Measurements from ENCODE around the gene BTC.
"Not testable (repeated sequence)": the region's sequence is repeated elsewhere in the genome, so short reads cannot be mapped to it uniquely, and the experiment has no call there.

Gene BTC, protein sequence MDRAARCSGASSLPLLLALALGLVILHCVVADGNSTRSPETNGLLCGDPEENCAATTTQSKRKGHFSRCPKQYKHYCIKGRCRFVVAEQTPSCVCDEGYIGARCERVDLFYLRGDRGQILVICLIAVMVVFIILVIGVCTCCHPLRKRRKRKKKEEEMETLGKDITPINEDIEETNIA

DNA sequence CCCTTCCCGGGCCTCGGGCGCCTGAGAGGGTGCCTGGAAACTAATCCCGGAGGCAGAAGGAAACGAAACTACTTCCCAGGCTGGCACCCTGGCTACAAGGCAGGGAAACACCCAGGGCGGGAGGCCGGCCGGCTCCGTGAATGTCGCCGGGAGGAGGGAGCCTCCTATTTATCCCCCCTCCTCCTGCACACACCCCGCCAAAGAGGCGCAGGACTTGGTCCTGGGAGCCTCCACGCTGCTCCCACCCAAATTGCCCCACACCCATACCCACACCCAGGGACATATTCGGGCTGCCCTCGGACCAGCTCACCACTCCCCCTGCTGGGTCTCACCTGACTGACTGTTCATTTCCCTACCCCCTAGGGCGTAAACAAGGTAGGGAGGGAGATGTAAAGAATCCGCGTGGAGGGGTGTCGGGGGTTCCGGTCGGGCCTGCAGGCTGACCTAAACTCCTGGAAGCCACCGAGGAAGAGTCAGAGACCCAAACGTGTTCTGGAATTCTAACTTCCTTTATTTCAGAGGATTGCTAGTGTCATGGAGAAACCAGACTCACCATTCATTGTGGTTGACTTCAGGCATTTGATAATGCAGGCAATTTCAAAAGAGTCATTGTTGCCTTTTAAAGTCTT, at the start of gene BTC:
BTC (minus strand) TSS at position 142 of the 629 bp plus-strand sequence. CDS start 198 bp downstream, outside the sequence.
- no peak for DNase-seq (ENCODE audit: low read depth, low spot score)

DNA sequence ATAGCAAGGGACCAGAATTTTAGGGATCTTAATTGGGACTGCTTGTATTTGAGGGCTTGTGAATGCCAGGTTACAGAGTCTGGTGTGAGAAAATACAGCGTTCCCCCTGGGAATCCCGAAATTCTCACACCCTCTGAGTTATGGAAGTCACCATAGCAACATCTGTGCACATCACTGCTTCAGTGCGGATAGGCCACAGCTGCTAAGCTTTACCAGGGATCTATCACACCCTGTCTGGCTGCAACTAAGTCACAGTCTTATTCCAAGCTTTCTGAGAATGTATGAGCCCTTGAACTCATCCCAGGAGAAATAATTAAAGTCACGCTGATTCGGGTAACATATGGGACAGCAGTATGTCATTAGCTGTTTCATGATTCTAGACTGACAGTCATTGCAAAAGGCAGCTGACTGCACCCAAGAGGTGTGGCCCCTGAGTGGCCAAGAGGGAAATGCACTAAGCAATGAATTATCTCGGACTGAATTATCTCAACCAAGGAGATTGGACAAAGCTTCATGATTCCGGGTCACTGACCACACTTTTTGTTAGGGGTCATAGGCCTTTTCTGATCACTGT, 46.7 kb upstream of the BTC start:
- no peak for DNase-seq (ENCODE audit: low read depth, low spot score)

DNA sequence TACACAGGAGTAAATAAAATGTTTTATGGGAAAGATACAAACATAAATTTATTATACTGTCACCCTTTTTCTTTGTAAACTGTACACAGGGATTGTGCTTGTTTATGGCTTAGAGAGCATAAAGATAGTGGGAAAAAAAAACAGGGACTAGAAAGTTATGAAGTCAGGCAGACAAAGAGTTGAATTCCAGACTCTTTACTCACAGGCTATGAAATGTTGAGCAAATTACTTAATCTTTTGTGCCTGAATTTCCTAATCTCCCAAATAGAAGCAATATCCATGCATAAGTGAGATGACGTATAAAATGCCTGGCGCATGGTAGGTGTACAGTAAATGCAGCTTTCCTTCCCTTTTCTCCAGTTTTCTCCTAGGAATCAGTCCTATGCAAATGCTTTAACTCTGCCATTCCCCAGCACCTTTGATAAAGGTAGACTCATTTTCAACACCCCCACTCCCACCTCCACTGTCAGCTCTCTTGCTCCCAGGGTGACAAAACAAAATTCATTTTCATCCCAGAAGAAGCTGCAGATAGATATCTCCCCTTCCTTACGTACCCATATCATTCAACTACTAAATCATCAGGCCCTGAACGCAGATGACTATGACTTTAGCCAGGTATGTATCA, 44.5 kb upstream of the BTC start:
- DNase-seq (ENCODE audit: low read depth, low spot score), result no peak

DNA sequence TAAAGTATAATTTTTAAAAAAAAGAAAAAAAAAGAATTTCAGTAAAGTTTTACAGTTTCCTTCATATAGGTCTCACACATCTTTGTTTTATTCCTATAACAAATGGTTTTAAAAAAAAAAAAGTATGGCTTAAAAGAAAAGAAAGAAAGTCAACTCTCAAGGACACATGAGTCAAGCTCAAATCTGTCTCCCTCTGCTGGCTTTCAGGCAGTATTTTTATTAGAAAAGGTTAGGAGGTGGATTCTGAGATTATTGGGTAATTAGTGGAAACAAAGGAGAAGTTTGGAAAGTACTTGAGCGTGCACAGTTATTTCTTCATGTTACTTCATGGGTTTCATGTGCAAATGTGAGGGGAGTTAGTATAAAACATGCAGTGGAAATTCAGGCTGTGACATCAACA, 36.6 kb upstream of the BTC start:
- DNase-seq (ENCODE audit: low read depth, low spot score), result no peak

DNA sequence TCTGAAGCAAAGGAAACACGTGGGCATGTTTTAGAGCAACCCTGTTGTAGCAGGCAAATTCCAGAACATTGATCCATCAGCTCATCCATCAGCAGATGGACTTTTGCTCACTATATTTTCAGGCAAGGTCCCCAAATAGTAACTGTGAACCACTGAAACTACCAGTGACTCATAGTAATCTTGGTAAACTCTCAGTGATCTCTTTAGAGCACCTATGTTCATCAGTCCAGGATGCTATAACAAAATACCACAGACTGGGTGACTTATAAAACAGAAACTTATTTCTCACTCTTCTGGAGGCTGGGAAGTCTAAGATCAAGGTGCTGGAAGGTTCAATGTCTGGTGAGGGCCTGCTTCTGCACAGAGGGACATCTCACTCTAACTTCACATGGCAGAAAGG, 28.9 kb upstream of the BTC start:
- no peak for DNase-seq (ENCODE audit: low read depth, low spot score)

DNA sequence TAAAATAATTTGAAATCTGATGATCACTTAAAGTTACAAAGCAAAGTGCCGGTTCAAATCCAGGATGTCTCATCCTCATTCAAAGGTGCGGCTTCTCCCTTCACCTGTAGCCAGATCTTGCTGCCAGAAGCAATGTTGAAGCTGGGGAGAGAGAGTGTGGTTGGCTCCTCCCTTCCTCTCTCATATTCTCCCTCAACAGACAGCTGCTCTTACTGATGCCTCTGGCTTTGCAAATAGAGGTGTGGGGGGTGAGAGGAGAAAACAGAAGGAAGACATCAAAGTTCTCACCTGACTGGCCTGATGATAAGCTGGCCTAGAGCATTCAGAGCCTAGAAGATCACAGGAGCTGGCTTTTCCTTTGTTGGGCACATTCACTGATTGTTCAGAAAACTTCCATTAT, 28.3 kb upstream of the BTC start:
- no peak for DNase-seq (ENCODE audit: low read depth, low spot score)

DNA sequence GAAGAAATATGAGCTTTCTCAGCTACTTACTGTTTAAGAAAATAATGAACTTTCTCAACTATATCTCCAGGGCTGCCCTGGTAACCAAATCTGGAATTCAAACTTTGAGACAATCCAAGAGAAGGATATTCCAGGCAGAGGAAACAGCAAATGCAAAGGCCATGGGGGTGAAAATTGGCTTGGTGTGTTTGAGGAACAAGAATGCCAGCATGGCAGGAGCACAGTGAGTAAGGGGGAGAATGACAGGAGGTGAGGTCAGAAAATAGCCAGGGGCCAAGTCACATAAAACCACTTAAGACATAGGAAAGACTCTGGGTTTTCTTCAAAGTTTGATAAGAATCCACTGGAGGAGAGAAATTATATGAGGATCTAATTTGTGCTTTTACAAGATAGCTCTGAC, 27.2 kb upstream of the BTC start:
- DNase-seq (ENCODE audit: low read depth, low spot score), result no peak

DNA sequence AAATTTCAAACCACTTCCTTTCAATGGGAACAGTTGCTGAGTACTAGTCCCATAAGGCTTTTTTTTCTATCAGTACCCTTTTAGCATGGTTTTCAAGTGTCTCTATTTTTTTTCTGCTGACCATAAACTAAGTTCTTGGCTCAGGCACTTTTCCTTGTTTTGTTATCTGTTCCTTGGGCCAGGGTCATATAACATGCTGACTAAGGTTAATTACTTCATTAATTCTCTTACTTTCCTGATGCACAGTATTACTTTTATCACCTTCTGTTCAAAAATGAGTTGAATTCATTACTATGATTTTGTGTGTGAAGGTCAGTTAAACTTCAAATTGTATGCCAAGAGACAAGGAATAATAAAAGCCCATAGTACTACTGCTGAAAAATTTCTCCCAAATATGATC, 19.7 kb upstream of the BTC start:
- DNase-seq (ENCODE audit: low read depth, low spot score), result no peak

DNA sequence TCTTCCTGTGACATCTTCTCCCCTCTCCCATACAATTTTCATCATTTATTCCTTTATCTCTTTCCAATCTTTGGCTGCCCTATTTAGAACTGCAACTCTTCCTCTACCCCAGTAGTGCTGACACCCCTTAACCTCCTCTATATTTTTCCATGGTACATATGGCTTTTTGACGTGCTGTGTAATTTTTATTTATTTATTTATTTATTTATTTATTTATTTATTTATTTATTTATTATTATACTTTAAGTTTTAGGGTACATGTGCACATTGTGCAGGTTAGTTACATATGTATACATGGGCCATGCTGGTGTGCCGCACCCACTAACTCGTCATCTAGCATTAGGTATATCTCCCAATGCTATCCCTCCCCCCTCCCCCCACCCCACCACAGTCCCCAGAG, 17.7 kb upstream of the BTC start:
- DNase-seq (ENCODE audit: low read depth, low spot score), result not testable (repeated sequence)

DNA sequence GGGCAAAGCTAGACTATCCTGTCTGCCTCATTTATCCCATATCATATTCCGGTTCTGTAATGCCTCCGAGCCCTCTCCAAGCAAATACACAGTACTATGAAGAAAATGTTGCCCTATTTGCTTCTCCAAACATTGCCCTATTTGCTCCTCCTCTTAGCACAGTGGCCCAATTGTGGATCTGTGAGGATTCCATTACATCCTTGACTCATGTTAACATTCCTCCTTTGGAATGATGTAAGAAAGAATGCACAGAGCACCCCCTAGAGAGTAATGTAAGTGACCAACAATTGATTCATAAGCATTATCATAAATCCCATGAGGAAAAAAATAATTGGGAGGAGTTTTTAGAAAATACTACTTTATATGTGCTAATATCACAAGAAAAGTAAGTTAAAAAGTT, 11.3 kb upstream of the BTC start:
- DNase-seq (ENCODE audit: low read depth, low spot score), result no peak

DNA sequence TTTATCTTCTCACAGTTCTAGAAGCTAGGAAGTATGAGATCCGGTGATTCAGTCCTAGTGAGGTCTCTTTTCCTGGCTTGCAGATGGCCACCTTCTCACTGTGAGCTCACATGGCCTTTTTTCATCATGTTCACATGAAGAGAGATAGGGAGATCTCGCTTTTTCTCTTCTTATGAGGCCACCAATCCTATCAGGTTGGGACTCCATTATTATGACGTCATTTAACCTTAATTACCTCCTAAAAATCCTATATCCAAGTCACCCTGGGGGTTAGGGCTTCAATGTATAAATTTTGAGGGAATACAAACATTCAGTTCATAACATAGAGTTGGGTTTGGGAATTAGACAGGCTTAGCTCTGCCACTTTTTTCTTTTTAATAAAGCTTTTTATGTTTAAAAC, 6.0 kb upstream of the BTC start:
- DNase-seq (ENCODE audit: low read depth, low spot score), result no peak

DNA sequence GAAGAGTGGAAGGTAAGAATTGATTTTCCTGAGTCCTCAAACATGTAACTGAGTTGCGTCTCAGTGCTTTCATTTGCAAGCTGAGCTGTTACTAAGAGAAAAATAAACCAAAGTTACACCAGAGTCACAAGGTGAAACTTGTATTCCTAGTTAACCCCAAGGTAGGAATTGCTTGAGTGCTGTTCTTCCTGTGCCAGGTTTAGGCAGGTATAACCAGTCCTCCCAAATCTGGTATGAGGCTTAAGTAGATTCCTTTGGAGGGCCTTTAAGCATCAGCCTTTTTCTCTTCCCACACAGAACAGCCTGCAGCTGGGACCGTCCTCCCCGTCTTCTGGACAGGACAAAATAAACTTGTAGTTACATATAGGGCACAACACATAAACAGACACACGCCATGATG, 2.3 kb upstream of the BTC start:
- DNase-seq (ENCODE audit: low read depth, low spot score), result no peak

DNA sequence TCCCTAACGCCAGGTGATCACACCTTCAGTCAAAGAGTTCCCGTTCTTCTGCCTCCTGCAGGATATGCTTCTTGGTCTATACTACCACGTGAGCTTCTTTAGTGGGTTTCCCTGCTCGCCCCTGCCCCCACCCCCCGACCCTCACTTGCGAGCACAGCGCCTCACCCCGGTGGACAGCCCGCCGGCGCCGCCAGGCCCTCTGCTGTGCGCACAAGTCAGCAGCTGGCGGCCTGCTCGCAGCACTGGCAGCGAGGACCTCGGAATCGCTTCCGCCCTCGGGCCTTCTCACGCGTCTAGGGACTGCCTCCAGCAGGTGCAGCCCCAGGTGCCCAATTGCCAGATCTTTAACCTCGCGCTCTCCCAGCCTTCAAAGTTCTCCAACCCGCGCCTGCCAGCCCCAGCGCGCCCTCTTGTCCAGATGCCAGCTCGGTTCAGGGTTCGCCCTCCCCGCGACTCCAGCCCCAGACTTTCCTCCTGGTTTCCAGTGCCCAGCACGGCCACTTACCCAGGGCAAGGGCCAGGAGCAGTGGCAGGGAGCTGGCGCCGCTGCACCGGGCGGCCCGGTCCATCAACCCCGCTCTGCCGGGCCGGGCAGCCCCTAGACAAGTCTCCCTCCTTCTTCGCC, 454 bp downstream of the BTC start:
- no peak for DNase-seq (ENCODE audit: low read depth, low spot score)

DNA sequence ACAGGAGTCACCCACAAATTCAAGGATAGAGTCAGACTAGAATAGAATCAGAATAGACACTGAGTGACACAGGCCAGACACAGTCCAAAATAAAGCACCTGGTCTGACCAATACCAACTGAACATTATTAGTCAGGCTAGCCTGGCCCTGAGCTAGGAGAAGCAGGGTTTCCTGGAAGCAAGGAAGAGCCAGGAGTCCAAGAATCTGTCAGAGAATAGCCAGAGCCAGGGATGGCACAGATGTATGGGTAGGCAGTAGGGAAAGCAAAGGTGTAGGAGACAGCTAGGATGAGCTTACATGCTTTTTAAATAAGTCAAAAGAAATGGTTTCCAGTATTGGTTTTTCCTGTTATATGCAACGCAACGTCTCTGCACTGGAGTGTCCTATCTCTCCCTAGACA, 3.7 kb downstream of the BTC start:
- no peak for DNase-seq (ENCODE audit: low read depth, low spot score)

DNA sequence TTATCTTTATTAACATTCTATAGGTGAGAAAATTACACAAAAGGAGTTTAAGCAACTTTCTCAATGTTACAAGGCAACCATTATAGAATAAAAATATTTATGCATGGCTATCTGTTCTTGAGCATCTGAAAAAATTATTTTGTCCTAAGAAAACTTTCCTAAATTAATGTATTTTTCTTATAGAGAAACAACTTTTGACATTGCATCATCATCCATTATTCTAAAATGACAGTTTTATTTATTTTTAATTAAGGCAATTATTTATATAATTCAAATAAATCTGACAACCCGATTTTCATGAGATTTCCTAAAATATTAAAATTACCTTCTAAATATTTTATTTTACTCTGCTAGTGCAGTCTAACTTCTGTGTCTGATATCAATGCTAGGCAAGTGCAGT, 4.8 kb downstream of the BTC start:
- DNase-seq (ENCODE audit: low read depth, low spot score), result no peak

DNA sequence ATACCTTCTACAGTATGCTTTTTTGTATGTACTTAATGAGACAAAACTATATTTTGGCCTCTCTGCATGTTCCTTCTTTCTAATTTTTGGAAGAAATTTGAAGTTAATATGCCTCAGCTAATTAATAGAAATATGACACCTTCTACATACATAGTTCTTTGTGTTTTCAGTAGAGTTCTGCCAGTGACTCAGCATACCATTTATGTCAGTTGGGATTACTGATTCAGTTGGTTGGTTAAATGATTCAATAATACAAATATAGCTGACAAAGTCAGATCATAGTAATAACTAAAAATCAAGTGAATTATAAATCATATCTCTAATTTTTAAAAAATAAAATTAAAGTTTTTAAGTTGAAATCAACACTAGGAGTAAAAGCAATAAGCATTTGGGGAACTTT, 16.8 kb downstream of the BTC start:
- DNase-seq (ENCODE audit: low read depth, low spot score), result no peak

DNA sequence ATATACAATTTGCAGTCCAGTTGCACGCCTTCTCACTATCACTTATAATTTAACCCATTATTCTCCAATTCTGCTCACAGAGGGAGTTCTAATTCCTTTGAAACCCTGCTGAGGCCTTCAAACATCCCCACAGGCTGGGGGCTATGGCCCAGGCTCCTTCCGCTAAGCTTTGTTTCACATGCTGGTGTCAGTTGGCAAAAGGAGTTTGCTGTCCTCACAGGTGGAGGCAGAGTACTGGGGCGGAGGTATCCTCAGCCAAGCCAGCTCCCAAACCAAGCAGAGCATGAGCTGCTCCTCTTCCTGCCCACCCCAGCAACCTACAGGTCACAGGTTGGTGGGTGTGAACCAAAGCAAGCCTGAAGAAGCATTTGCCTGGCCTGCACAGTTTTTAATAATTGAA, 21.5 kb downstream of the BTC start:
- no peak for DNase-seq (ENCODE audit: low read depth, low spot score)

DNA sequence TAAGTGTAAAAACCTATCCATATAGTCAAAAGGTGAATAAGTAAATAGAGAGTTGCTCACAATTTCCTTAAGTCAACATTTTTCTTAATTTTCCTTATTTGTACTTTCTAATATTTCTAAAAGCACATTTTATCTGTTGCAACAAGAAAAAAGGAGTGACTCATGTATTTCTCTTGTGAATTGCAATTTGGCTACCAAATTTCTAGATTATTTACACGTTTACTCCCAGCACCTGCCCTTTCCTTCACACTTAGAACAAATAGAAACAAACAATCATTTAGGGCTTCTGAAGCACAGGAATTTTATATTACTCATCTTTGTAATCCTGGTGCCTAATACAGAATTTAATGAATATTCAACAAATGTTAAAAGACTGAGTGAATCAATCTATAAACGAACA, 22.2 kb downstream of the BTC start:
- no peak for DNase-seq (ENCODE audit: low read depth, low spot score)

DNA sequence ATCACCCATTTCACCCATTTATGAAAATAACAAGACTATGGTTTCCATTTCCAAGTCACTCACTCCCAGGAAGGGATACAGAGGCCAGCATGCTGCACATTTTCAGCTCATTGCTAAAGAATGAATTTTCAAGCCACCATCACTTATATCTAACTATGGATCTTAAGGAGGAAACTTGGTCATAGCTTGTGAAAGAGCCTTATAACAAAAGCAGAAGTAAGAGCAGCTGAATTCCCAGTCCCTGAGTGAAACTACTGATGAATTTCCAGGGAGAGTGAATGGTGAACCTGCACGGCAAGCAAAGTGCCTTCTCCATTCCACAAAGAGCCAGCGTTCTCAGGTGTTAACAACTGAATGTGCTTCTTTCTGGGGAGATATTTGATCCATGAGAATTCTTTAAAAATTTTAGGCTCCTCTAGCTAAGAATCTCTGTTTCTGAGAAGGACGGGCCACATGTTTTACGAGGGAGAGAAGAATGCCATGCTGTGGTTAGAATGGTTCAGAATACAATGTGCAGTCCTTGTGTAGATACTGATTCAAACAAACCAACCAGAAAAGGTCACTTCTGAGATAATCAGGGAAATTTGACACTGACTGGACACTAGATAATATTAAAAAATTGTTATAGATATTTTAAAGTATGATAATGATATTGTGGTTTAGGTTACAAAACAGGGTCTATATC, 24.0 kb downstream of the BTC start:
- no peak for DNase-seq (ENCODE audit: low read depth, low spot score)

DNA sequence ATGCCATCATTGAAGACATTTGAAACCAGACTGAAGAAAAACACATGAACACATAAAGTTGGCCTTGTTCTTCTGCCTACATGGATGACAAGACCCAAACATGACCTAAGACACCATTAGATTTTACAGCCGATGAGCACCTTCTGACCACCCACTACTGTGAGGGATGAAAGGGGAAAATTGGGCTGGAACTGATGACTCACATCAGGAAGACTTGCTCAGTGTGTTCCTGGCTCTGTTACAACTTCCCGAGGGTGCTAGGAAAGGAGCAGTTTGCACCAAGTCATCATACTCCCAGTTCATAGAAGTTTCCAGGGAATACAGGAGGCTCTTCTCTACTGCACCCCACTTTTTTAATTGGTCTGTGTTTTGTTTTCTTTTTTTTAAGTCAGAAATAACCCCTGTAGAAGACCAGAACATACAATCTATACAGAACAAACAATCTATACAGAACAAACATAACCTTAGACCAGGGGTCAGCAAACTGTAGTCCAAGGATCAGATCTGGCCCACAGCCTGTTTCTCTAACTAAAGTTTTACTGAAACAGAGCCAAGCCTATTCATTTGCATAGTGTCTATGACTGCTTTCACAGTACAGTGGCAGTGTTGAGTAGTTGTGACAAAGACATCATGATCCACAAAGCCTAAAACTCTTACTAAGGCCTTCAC, 25.3 kb downstream of the BTC start:
- peak; percentile 22 for DNase-seq (ENCODE audit: low read depth, low spot score)

DNA sequence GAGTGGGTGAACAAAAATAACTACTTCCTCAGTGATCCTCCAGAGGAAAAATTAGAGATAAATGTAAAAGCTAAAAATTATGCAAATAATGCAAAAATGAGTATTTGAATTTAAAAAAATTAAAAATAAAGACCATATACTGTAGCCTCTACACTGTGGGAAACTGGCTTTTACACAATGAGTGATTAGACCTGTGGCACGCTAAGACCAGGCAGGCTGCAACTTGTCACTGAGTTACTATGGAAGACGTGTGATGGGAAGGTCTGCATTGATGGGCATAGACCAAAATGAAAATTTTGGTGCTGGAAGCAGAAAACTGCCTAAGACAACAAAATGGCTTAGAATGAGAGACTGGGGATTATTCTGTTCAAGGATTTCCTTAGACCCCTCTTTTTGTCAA, 30.2 kb downstream of the BTC start:
- no peak for DNase-seq (ENCODE audit: low read depth, low spot score)
